Kidney tubule cell (primary cell): ENCODE measurements around the gene CHCHD10.
"Not testable (repeated sequence)": the region's sequence is repeated elsewhere in the genome, so short reads cannot be mapped to it uniquely, and the experiment has no call there.

Experiments used
- DNase-seq: peaks from one replicate; pipeline ENCODE4 v3.0.0-alpha.2; 2018; ENCODE audit warnings: low spot score

CHCHD10 gene

DNA sequence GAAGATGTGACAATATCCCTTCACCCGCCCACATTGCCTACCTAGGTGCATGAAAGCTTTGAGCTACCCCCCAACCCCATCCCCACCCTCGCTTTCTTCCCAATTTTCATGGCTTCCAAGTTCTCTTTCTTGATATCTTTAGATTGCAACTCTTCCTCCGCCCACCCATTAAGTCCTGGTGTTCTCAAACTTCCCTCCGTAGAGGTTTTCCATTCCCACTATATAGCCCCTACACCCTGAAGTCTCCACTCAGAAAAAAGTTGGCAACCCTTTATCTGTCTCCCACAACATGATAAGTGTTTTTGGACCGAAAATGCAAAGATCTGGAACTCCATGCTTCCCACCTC lies 17.4 kb downstream of the CHCHD10 start:
- no peak for DNase-seq

DNA sequence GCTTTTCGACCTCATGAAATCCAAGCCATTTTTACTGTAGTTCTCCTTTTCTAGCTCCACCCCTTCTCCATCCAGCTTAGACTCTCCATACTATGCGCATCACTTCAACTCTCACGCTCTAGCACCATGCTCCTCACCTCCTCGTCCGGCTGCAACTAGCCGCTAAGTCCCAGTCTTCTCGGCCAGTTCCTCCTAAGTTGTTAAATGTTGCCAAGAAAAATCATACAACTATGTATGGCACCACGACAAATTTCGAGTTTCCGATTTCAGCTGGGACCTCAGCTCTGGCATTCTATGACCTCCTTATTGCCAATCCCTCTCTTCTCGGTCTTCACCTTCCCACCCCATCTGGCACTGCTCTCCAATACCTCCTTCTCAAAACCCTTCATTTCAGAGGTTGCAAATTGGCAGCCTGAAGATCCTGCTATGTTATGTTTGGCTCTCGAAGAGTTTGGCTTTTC lies 17.9 kb downstream of the CHCHD10 start:
- DNase-seq: no peak

DNA sequence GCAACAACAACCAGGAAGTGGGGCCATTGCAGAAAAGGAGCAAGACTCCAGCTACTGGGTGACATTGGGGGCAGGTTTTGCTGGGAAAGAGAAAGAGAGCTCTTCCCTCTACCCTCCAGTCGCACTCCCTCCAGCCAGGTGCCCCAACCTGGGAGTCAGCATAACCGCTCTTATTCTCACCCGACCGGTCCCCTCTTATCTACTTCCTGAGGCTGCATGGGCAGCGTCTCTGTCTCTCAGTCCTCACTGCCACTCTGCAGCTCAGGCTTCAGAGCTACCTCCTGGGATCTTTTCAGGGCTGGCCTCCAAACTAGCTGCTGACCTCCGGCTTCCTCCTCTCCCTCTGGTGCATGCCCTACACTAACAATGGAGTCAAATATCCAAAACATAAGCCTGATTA lies 22.0 kb downstream of the CHCHD10 start:
- DNase-seq: no peak

DNA sequence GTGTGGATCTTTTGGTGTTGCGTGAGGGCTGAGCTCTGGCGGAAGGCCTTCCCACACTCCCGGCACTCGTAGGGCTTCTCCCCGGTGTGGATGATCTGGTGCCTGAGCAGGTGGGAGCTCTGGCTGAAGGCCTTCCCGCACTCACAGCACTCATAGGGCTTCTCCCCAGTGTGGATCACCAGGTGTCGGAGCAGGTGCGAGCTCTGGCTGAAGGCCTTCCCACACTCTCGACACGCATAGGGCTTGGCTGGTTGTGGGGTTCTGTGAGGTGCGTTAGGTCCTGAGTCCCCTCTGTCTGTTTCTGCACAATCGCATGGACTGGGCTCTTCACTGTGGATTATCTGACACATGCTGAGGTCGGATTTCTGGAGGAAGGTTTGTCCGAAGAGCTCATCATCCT lies 23.3 kb downstream of the CHCHD10 start:
- DNase-seq: no peak

DNA sequence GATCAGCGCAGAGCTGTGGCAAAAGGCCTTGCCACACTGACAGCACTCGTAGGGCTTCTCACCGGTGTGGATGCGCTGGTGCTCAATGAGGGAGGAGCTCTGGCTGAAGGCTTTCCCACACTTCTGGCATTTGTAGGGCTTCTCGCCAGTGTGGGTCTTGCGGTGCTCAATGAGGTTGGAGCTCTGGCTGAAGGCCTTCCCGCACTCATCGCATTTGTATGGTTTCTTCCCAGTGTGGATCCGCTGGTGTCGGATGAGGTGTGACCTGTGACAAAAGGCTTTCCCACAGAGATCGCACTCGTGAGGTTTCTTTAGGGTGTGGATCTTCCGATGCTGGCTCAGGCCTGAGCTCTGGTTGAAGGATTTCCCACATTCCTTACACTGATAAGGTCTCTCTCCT lies 23.8 kb downstream of the CHCHD10 start:
- DNase-seq: no peak

DNA sequence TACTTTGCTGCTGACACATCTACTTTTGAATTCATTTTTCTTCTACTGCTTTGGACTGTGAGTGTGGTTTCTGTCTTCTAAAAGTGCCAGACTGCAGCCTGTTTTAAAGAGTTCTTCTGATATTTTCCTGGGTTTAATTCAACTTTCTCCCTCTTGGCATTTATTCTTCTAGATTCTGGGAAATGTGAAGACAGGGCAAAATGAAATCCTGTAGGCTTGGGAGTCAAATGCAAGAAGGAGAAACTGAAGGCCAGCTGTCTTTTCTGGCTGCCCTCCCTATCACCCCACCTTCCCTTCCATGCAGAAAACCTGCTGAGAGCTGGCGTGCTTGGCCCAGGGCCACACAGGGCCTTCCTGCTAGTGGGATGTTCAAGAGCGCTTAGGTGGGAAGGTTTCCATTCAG lies 24.5 kb downstream of the CHCHD10 start:
- DNase-seq: no peak

DNA sequence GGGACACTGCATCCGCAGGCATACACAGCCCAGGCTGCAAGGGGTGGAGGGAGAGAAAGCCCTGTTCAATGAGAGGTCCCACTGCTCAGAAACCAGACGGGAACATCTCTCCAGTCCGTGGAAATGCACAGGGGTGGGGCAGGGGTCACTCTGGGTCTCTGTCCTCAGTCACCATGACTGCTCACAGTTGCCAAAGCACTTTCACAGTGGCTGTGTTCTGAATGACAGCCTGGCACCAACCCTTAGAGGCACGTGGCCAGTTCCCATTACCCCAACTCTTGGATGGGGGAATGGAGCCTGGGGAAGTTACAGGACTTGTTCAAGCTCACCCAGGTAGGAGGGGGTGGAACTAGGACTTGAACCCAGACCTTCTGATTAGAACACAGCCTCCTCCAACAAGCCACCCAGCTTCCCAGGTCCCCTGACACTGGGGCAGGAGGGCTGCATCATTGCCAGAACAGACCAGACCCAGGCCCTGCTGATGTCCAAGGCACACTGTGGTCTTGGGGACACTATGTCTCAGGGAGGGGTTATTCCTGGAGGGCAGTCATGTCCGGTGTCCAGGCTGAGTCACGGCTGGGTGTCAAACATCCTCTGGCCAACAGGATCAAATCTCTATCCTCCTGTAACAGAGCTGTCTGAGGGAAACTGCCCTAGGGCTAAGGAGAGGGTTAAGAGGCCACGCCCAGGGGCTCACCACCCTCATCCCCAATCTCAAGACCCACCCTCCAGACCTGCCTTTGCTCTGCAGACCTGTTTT lies 25.1 kb downstream of the CHCHD10 start:
- no peak for DNase-seq

DNA sequence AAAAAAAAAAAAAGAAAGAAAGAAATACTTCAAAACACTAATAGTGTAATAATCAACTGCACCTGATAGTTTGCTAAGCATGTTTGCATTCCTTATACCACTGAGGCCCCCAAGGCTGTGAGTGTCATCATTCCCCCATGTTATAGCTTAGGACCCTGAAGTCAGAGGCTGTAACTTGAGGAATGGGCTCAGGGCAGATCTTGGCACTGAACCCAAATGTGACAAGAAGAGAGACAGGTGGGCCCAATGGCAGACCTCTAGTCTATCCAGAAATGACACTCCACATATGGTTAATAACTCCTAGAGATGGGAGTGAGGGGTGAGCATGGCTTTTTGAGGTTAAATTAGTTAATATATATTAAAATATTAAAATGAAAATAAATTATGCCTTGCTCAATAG lies 30.1 kb downstream of the CHCHD10 start:
- no peak for DNase-seq

DNA sequence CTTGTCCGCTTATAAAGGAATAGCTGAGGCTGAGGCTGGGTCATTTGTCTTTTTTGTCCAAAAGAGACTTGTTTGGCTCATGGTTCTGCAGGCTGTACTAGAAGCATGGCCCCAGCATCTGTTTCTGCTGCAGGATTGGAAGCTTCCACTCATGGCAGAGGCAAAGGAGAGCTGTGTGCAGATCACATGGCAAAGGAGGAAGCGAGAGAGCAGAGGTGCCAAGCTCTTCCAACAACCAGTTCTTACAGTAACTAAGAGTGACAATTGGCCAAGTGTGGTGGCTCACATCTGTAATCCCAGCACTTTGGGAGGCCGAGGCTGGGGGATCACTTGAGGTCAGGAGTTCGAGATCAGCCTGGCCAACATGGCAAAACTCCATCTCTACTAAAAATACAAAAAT lies 39.7 kb downstream of the CHCHD10 start:
- not testable (repeated sequence) for DNase-seq

DNA sequence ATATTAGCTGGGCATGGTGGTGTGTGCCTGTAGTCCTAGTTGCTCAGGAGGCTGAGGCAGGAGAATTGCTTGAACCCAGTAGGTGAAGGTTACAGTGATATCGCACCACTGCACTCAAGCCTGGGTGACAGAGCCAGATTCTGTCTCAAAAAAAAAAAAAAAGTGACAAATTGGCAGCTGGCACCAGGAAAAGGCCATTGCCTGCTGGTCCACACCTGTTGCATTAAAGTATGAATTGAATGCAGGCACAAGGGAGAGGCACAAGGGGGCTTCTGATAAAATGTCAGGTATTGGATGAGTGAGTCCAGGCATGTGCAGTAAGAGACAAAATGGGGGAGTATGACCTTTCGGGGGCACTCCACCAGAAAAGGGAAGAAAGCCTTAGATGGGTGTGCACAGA lies 45.0 kb downstream of the CHCHD10 start:
- no peak for DNase-seq

DNA sequence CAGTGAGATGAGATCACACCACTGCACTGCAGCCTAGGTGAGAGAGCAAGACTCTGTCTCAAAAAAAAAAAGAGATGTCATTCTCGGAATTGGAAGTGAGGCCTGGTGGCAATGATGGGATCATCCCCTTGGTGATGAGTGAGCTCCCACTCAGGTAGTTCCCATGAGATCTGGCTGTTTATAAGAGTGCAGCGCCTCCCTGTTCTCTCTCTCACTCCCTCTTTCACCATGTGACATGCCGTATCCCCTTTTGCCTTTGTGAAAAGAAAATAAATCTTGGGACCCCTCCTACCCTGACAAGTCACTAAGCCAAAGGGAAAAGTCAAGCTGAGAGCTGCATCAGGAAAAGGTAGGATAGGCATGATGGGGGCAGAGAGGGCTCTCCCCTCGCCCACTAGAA lies 45.6 kb downstream of the CHCHD10 start:
- DNase-seq: no peak

DNA sequence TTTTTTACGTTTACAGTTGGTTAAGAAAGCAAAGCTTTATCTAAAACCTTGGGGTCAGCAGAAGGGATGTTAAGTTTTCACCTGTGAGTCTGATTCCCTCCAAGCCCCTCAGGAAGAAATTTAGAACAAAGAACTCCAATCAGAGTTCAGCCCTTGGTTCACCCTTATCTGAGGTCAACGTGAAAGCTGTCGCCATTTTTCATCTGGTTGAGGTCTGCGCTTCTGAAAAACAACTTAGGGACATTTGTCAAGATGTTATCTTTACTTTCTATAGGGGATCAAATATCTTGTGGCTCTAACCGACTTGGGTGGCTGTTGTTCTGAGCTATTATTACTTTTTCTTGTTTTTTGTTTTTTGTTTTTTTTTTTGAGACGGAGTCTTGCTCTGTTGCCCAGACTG lies 46.9 kb downstream of the CHCHD10 start:
- no peak for DNase-seq

DNA sequence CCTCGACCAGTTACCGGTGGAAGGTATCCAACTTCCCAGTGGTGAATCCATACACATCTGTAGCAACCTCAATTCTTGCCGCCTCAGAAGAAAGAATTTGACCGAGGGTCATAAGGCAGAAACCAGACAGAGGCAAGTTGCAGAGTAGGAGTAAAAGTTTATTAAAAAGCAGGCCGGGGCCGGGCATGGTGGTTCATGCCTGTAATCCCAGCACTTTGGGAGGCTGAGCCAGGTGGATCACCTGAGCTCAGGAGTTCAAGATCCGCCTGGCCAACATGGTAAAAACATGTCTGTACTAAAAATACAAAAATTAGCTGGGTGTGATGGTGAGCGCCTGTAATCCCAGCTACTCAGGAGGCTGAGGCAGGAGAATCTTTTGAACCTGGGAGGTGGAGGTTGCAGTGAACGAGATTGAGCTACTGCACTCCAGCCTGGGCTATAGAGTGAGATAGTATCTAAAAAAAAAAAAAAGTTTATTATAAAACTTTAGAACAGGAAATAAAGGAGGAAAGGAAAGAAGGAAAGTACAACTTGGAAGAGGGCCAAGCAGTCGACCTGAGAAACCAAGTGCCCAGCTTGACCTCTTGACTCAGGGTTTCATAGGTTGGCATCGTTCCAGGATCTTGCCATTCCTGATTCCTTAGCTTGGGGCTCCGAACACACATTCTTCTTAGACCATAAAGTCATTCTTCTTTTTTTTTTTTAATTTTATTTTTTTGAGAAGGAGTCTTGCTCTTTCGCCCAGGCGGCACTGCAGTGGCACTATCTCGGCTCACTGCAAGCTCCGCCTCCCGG lies 49.2 kb downstream of the CHCHD10 start:
- DNase-seq: peak; percentile 65

DNA sequence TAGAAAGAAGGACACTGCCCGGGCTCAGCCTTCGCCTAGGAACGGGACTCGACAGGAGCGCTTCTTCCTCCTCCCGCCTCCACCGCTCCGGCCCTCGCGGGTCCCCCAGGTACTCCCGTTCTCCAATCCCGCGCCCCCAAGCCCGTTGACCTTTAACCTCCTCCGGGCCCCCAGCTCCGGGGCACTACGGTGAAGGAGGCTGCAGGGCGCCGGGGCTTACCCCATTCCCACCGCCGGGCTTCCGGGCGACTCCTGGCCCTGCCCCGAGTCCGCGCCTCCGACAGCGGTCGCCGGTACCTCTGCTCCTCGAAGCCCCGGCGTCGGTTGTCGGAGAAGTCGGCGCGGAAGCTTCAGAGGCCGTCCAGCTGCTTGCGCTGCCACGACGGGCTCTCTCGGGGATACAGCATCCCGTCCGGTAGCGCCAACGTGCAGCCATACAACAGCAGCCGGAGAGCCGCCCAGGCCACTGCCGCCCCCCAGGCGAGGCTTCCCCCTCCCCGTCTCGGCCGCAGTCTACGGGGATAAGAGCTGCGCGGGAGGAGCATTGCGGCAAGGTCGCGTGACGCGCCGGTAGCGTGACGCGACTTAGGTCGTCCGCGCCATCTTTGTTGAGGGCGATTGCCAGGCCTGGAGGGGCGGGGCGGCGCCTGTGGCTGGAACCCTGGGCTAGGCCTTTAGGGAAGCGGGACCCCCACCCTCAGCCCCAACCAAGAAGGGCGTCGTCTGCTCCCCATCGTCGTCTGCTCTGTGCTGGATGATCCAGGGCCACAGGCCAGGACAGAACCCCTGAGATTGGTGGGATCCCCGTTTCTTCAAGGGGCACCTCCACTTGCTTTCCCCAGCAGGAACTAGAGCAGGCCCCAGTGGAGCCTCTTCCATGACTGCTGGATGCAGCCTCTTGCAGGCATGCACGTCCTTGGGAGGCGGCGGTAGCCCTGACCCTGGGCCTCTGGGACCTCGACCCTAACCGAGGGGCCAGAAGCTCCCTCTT lies 50.7 kb downstream of the CHCHD10 start:
- DNase-seq: peak; percentile 82
